Activated CD8-positive, alpha-beta memory T cell treated with anti-CD3 and anti-CD28 coated beads for 36 hours (primary cell): ENCODE data around the gene CRYM. TPM values are rescaled to one million over a fixed set of nuclear protein-coding genes. Genes with fewer than 3 reads are reported as not detected.

Experiments
- CTCF ChIA-PET: fragments of 350-600 bp; sonication (Branson Sonifier 250); formaldehyde crosslinking; loops from one replicate; lab custom pipeline; 2021; ENCODE audit warnings: antibody characterized with exemption; lab: Charles Lee
- POLR2A ChIA-PET: fragments of 350-600 bp; sonication (Branson Sonifier 250); formaldehyde crosslinking; loops from one replicate; lab custom pipeline; 2021; ENCODE audit warnings: antibody characterized with exemption; lab: Charles Lee
- total RNA-seq, 2 experiments: library from RNA; stranded (reverse); gene quantifications; one replicate each; pipeline ENCODE4 v1.2.3, GENCODE V29; 2021

The CRYM gene
- total RNA-seq, 2 experiments from 2014 or later: not detected

- POLR2A ChIA-PET: no interaction called here
- CTCF ChIA-PET: no interaction called here
Measured at GRCh38 chr16:21222495-21223337, 55.4 kb downstream of the CRYM start.

- CTCF ChIA-PET: no interaction called here
Measured at GRCh38 chr16:21219551-21219950, 58.5 kb downstream of the CRYM start.

GRCh38 chr16:21218153-21218552, 59.9 kb downstream of the CRYM start:
- ChIA-PET CTCF (no interaction called here), POLR2A (no interaction called here)

More at GRCh38 chr16:21219551-21219950, 58.5 kb downstream of the CRYM start:
- POLR2A ChIA-PET: no interaction called here

- CTCF ChIA-PET: interaction anchor here (0.7 kb wide), 1 partner anchor 108 kb away, joined by 5 read pairs; no protein-coding TSS in a partner anchor
- POLR2A ChIA-PET: interaction anchor here (0.7 kb wide), 1 partner anchor 318 kb away, joined by 6 read pairs; no protein-coding TSS in a partner anchor
Measured at GRCh38 chr16:21217121-21217520, 61.0 kb downstream of the CRYM start.

GRCh38 chr16:21214086-21214485, 64.0 kb downstream of the CRYM start:
- CTCF ChIA-PET: no interaction called here
- POLR2A ChIA-PET: interaction anchor here (0.6 kb wide), 1 partner anchor 63 kb away, joined by 3 read pairs; no protein-coding TSS in a partner anchor

GRCh38 chr16:21211486-21211885, 66.6 kb downstream of the CRYM start, which contains the start of gene ZP2:
ZP2 (minus strand) TSS chr16:21211574; CDS start chr16:21211547, 27 bp downstream.
- CTCF ChIA-PET: interaction anchor here (0.7 kb wide), 1 partner anchor 49 kb away, joined by 3 read pairs; no protein-coding TSS in a partner anchor
- POLR2A ChIA-PET: no interaction called here

Other genes starting within 250 kb of the CRYM start
- gene DNAH3, start 127.4 kb downstream of the CRYM start, total RNA-seq: under 1 TPM; 0.02 TPM
- gene LDAF1, start 119.6 kb downstream of the CRYM start, total RNA-seq: 1 to 10 TPM; 7.9 to 9.3 TPM
- not detected for gene ZP2, start 66.7 kb downstream of the CRYM start, total RNA-seq
- gene ANKS4B, start 44.6 kb downstream of the CRYM start, total RNA-seq: not detected